SU-DHL-6 (cell line): ENCODE data around the gene PSEN1.

Source experiments
- EZH2phosphoT487 ChIP-seq: fragments of 200-600 bp; sonication (generic), shearing (Covaris generic); conservative IDR thresholded peaks from 2 replicates; pipeline ENCODE4 v1.6.1; 2018; ENCODE audit warnings: mild to moderate bottlenecking, antibody characterized with exemption, low read length, moderate library complexity, mixed read lengths
- TF ChIP-seq, protein P1 (sequence below): fragments of 200-600 bp; sonication (generic); IDR thresholded peaks from one replicate; pipeline ENCODE4 v1.5.1; 2017; ENCODE audit warnings: antibody characterized with exemption, mild to moderate bottlenecking, low read length, moderate library complexity; ENCODE audit not compliant: insufficient read depth, poor library complexity, severe bottlenecking

DNA sequence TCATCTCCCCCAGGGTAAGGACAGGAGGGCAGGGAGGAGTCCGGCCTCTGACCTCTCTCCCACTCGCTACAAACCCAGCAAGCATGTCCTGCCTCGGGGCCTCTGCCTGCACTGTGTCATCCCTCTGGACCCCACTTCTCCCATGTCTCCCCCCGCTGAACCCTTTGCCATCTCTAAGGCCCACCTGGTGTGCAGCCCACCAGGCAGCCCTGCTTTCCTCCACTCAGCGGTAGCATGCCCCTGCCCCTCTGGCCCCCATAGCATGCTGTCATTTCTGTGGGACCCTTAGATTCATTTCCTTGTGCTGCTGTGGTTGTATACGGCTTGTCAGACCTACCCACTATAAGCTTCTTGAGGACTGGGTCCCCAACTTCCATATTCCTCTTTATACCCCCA, 118.7 kb downstream of the PSEN1 start:
- no peak for TF ChIP-seq EZH2phosphoT487
- TF ChIP-seq, protein P1, sequence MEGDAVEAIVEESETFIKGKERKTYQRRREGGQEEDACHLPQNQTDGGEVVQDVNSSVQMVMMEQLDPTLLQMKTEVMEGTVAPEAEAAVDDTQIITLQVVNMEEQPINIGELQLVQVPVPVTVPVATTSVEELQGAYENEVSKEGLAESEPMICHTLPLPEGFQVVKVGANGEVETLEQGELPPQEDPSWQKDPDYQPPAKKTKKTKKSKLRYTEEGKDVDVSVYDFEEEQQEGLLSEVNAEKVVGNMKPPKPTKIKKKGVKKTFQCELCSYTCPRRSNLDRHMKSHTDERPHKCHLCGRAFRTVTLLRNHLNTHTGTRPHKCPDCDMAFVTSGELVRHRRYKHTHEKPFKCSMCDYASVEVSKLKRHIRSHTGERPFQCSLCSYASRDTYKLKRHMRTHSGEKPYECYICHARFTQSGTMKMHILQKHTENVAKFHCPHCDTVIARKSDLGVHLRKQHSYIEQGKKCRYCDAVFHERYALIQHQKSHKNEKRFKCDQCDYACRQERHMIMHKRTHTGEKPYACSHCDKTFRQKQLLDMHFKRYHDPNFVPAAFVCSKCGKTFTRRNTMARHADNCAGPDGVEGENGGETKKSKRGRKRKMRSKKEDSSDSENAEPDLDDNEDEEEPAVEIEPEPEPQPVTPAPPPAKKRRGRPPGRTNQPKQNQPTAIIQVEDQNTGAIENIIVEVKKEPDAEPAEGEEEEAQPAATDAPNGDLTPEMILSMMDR, result no peak
